ENCODE data around the gene NAP1L5.

Gene NAP1L5

DNA sequence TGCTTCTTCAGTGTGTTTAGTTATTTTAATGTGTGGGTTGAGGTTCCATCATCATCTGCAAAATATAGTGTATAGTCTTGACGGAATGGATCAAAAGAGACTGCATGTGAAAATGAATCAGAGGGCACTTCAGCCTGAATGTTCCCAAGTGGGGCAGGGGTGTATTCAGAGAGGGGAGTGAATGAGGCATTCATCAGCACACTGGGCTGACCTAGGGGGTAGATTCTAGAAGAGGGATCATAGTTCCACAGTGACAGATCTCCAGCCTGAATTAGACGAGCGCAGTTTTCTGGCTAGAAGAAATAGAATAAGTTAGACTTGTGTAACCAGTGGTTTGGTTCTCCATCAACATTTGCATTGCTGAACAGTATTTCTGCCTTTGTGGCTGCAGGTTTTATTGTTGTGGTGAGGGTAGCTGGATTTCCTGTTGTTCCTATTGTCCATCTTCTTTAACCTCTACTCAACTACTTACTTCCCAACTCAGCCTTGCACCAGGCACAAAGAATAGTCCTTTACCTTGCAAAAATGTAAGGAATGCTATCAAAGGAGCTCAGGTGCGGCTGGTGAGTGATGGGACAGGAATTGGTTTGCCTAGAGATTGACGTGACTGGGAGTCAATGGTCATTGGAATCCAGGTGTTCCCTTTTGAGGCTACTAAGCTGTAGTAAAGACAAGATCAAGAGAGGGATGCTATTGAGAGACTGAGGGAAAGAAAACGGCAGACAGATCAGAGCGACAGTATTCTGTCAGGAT, 50.9 kb downstream of the NAP1L5 start:
- Mint-ChIP-seq H3K36me3 (ENCODE audit: insufficient read depth) (peaks cover 2% of the 10 kb centered on the region), H3K9me3 (no peaks in the 10 kb centered on the region), H3K27me3 (no peaks in the 10 kb centered on the region), H3K4me3 (no peak overlapping the region), H3K4me1 (peaks cover 36% of the 10 kb centered on the region), H3K27ac (ENCODE audit: low read depth) (no peak overlapping the region)
- no peak for ATAC-seq (replicated peaks; ENCODE audit: extremely low read depth, poor library complexity, severe bottlenecking)
- no peak for DNase-seq (ENCODE audit: low spot score in 2 of 2)

DNA sequence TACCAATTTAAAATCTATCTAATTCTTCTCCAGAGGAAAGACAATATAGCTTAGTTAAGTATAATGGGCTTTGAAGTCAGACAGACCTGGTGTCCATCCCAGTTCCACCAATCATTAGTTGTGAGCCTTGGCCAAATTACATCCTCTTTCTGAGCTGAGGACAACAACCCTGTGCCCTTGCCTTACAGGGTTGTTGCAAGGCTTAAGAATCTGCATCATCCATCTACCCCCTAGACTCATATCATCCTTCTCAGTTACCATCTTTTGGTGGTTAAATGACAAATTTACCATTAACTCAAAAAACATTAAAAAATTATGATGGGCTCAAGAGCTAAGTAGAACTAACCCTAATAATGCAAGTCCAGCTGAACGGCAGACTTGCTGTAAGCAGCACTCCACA, 51.6 kb downstream of the NAP1L5 start:
- Mint-ChIP-seq H3K27ac (ENCODE audit: low read depth) (no peak overlapping the region), H3K4me3 (no peak overlapping the region), H3K9me3 (no peaks in the 10 kb centered on the region), H3K4me1 (peaks cover 36% of the 10 kb centered on the region), H3K36me3 (ENCODE audit: insufficient read depth) (peaks cover 2% of the 10 kb centered on the region), H3K27me3 (no peaks in the 10 kb centered on the region)
- ATAC-seq (replicated peaks; ENCODE audit: extremely low read depth, poor library complexity, severe bottlenecking) = no peak
- no peak for DNase-seq (ENCODE audit: low spot score in 2 of 2)

Data from central memory CD8-positive, alpha-beta T cell (primary cell).